Liver (tissue), 3 donors: ENCODE data around the gene ARSB.

Source experiments
- EGR1 ChIP-seq, 2 donors: IDR thresholded peaks; 2 replicates each; pipeline ENCODE4 v1.6.1; 2016 to 2018; ENCODE audit warnings: antibody characterized with exemption in 2 of 2, low read depth in 2 of 2
- FOXA2 ChIP-seq: IDR thresholded peaks from 2 replicates; pipeline ENCODE4 v1.6.1; 2016; ENCODE audit warnings: antibody characterized with exemption
- RXRA ChIP-seq, 2 donors: IDR thresholded peaks; 2 replicates each; pipeline ENCODE4 v1.6.1; 2017 to 2018; ENCODE audit warnings: antibody characterized with exemption in 2 of 2, mild to moderate bottlenecking in 1 of 2
- SP1 ChIP-seq: IDR thresholded peaks from 2 replicates; pipeline ENCODE4 v1.6.1; 2018; ENCODE audit warnings: antibody characterized with exemption, mild to moderate bottlenecking
- YY1 ChIP-seq: IDR thresholded peaks from 2 replicates; pipeline ENCODE4 v1.6.1; 2016; ENCODE audit warnings: antibody characterized with exemption, mild to moderate bottlenecking
- TF ChIP-seq, protein P1 (sequence below): fragments of 150-350 bp; IDR thresholded peaks from 2 replicates; pipeline ENCODE4 v1.5.1; 2017; ENCODE audit warnings: improper control_type of control experiment, low read depth, low read length; ENCODE audit not compliant: missing input control
- TF ChIP-seq, protein P2 (sequence below): IDR thresholded peaks from 2 replicates; pipeline ENCODE4 v1.6.1; 2016; ENCODE audit warnings: antibody characterized with exemption
- TF ChIP-seq, protein P3 (sequence below): IDR thresholded peaks from 2 replicates; pipeline ENCODE4 v1.6.1; 2016; ENCODE audit warnings: antibody characterized with exemption
- donor health status: healthy.
- donor health status: healthy.

DNA sequence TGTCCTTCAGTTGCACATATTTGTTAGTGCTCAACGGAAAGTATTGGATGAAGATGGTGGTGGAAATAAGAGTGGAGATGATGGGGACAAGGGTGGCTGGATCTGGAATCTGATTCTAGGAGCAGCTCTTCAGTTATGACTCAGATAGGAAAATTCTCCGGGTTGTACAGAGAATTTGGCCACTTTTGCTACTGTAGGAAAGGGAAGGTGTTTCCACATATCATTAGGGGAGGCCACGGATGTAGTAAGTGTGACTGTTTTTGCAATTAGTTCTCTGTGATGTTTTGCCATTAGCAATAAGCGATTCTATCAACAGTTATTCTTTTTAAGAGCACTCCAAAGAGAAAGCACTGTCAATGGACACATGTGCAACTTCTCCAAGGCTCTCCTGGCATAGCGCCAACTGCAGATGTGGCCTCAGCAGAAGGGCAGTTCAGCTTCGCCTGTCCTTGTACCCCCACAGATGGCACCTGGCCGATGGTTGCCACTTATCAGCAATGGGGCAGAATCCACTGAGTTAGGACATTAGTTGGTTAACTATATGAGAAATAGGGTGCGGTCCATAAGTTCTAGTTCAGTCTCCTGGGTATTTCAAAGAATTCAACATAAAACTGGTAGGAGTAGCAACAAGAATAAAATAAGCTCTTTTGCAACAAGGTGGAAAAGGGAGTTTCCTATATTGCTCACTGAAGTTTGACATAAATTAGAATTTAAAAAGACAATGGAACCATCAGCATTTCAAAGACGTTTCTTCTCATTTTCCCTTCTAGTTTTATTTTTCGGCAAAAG, 96.3 kb downstream of the ARSB start:
- TF ChIP-seq, protein P1, sequence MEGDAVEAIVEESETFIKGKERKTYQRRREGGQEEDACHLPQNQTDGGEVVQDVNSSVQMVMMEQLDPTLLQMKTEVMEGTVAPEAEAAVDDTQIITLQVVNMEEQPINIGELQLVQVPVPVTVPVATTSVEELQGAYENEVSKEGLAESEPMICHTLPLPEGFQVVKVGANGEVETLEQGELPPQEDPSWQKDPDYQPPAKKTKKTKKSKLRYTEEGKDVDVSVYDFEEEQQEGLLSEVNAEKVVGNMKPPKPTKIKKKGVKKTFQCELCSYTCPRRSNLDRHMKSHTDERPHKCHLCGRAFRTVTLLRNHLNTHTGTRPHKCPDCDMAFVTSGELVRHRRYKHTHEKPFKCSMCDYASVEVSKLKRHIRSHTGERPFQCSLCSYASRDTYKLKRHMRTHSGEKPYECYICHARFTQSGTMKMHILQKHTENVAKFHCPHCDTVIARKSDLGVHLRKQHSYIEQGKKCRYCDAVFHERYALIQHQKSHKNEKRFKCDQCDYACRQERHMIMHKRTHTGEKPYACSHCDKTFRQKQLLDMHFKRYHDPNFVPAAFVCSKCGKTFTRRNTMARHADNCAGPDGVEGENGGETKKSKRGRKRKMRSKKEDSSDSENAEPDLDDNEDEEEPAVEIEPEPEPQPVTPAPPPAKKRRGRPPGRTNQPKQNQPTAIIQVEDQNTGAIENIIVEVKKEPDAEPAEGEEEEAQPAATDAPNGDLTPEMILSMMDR = no peak
- TF ChIP-seq, protein P2, sequence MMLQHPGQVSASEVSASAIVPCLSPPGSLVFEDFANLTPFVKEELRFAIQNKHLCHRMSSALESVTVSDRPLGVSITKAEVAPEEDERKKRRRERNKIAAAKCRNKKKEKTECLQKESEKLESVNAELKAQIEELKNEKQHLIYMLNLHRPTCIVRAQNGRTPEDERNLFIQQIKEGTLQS = no peak
- TF ChIP-seq YY1 (no peak), RXRA (IDR thresholded peaks at IDR 0.05) (no peak), FOXA2 (no peak), SP1 (no peak), EGR1 (IDR thresholded peaks at IDR 0.05; ENCODE audit: low read depth in 2 of 2) (no peak)
- TF ChIP-seq, protein P3, sequence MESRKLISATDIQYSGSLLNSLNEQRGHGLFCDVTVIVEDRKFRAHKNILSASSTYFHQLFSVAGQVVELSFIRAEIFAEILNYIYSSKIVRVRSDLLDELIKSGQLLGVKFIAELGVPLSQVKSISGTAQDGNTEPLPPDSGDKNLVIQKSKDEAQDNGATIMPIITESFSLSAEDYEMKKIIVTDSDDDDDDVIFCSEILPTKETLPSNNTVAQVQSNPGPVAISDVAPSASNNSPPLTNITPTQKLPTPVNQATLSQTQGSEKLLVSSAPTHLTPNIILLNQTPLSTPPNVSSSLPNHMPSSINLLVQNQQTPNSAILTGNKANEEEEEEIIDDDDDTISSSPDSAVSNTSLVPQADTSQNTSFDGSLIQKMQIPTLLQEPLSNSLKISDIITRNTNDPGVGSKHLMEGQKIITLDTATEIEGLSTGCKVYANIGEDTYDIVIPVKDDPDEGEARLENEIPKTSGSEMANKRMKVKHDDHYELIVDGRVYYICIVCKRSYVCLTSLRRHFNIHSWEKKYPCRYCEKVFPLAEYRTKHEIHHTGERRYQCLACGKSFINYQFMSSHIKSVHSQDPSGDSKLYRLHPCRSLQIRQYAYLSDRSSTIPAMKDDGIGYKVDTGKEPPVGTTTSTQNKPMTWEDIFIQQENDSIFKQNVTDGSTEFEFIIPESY = no peak
